GM06990 (cell line): ENCODE results near the gene ACTN1.

Experiments used
- DNase-seq: peaks from one replicate; pipeline ENCODE4 v3.0.0-alpha.2; 2011; ENCODE audit not compliant: insufficient read length; ENCODE audit errors: extremely low read depth
- H3K27me3 ChIP-seq: replicated peaks from 2 replicates; pipeline ENCODE4 v1.6.0; 2011; ENCODE audit warnings: low read length; ENCODE audit not compliant: control insufficient read depth, insufficient read depth
- H3K36me3 ChIP-seq: 2 replicates; pipeline ENCODE4 v1.5.1; 2011; ENCODE audit warnings: low read length; ENCODE audit not compliant: control insufficient read depth, insufficient read depth
- H3K4me3 ChIP-seq: replicated peaks from 2 replicates; pipeline ENCODE4 v1.5.1; 2011; ENCODE audit warnings: low read depth, mild to moderate bottlenecking, control low read depth, low read length
- CTCF ChIP-seq: IDR thresholded peaks from 2 replicates; pipeline ENCODE4 v1.5.1; 2011; ENCODE audit warnings: low read length, control low read depth, mild to moderate bottlenecking, inconsistent platforms; ENCODE audit not compliant: insufficient read depth, poor library complexity, severe bottlenecking

Gene ACTN1

GRCh38 chr14:68970736-68971135 is 8.4 kb downstream of the ACTN1 start:
- Histone ChIP-seq H3K27me3 (no peaks in the 10 kb centered on the region), H3K4me3 (no peak overlapping the region), H3K36me3 (no peaks in the 10 kb centered on the region)
- no peak for DNase-seq
- TF ChIP-seq CTCF: no peak

- Histone ChIP-seq H3K36me3 (no peaks in the 10 kb centered on the region), H3K4me3 (no peak overlapping the region)
- DNase-seq: no peak
These were observed 9.0 kb downstream of the ACTN1 start for GRCh38 chr14:68970038-68970612.

GRCh38 chr14:68969278-68970033 is 9.6 kb downstream of the ACTN1 start:
- no peaks in the 10 kb centered on the region for H3K36me3 ChIP-seq
- no peak for TF ChIP-seq CTCF
- no peak for DNase-seq
- no peaks in the 10 kb centered on the region for H3K27me3 ChIP-seq
- no peak overlapping the region for H3K4me3 ChIP-seq

More at GRCh38 chr14:68970038-68970612, 9.0 kb downstream of the ACTN1 start:
- no peaks in the 10 kb centered on the region for H3K27me3 ChIP-seq
- no peak for TF ChIP-seq CTCF

DNA sequence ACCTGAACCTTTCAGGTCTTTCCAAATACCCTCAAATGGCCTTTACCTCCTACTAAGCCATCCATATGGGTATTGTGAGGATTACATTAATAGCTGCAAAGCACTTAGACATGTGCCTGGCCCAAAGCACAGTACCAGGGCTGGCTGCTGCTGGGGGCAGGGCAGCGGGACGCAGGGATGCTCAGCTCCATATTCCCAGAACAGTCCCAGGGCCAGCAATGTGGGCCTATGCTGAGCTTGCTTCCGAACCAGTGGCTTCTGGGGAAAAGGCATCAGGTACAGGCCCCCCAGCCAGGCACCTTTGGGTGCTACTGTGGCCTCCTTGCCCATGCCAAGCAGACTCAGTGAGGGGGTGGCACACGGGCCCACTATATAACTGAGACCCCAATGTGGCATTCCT is 10.4 kb downstream of the ACTN1 start:
- no peaks in the 10 kb centered on the region for H3K27me3 ChIP-seq
- no peak for DNase-seq
- H3K4me3 ChIP-seq: no peak overlapping the region
- H3K36me3 ChIP-seq: no peaks in the 10 kb centered on the region
- TF ChIP-seq CTCF: no peak

DNA sequence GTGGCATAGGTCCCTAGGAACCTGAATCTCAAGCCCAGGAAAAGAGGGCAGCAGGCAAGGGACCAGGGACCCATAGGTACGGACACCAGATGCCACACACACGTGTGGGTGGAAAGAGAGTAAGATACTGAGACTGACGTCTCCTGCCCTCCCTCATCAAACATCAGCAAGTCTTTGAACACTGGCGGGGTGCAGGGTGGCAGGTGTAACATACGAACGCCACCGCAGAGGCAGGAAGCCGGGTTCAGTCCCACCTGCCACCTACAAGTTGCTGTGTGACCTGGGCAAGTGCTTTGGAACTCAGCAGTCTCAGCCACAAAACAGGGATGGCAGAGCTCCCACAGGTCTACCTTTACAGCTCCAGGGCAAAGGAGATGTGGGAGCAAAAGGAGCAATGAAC is 11.1 kb downstream of the ACTN1 start:
- no peak for TF ChIP-seq CTCF
- Histone ChIP-seq H3K27me3 (no peaks in the 10 kb centered on the region), H3K4me3 (no peak overlapping the region), H3K36me3 (no peaks in the 10 kb centered on the region)
- DNase-seq: no peak
